Loucy (cell line): ENCODE data around the gene HOXA13.

Experiments
- H2AFZ ChIP-seq: fragments of 200-600 bp; sonication (generic); 2 replicates; pipeline ENCODE4 v1.6.0; 2016; ENCODE audit warnings: antibody characterized with exemption, mild to moderate bottlenecking, low read length, moderate library complexity
- H3F3A ChIP-seq: fragments of 200-600 bp; 2 replicates; pipeline ENCODE4 v1.6.0; 2016; ENCODE audit warnings: antibody characterized with exemption, low read depth, mild to moderate bottlenecking
- H3K27me3 ChIP-seq: fragments of 200-600 bp; sonication (generic); 2 replicates; pipeline ENCODE4 v1.6.1; 2014; ENCODE audit warnings: low read length, mild to moderate bottlenecking; ENCODE audit not compliant: insufficient read depth, poor library complexity, severe bottlenecking
- H3K36me3 ChIP-seq: fragments of 200-600 bp; sonication (generic); 2 replicates; pipeline ENCODE4 v1.6.1; 2016; ENCODE audit warnings: low read length; ENCODE audit not compliant: insufficient read depth
- H3K4me1 ChIP-seq: fragments of 200-600 bp; sonication (generic); 2 replicates; pipeline ENCODE4 v1.5.1; 2014; ENCODE audit warnings: low read length, mild to moderate bottlenecking; ENCODE audit not compliant: insufficient read depth, poor library complexity, severe bottlenecking
- H3K4me2 ChIP-seq: fragments of 200-600 bp; sonication (generic); 2 replicates; pipeline ENCODE4 v1.6.0; 2014; ENCODE audit warnings: antibody characterized with exemption, low read length, low read depth, mild to moderate bottlenecking; ENCODE audit not compliant: poor library complexity, severe bottlenecking
- H3K4me3 ChIP-seq: fragments of 200-600 bp; sonication (generic); 2 replicates; pipeline ENCODE4 v1.5.1; 2014; ENCODE audit warnings: low read length, mild to moderate bottlenecking, mixed read lengths; ENCODE audit not compliant: poor library complexity, severe bottlenecking
- H3K79me2 ChIP-seq: fragments of 200-600 bp; sonication (generic); 2 replicates; pipeline ENCODE4 v1.6.1; 2014; ENCODE audit warnings: low read length; ENCODE audit not compliant: insufficient read depth
- H3K9ac ChIP-seq: fragments of 200-600 bp; sonication (generic); 2 replicates; pipeline ENCODE4 v1.6.0; 2014; ENCODE audit warnings: mild to moderate bottlenecking, low read depth, low read length, moderate library complexity; ENCODE audit not compliant: poor library complexity, severe bottlenecking
- H3K9me2 ChIP-seq: fragments of 200-600 bp; sonication (generic); replicated peaks from 2 replicates; pipeline ENCODE4 v1.6.1; 2016; ENCODE audit warnings: low read depth, low read length, mixed read lengths
- H3K9me3 ChIP-seq: fragments of 200-600 bp; sonication (generic); 2 replicates; pipeline ENCODE4 v1.6.1; 2014; ENCODE audit warnings: mild to moderate bottlenecking, antibody characterized with exemption, low read length, low read depth; ENCODE audit not compliant: insufficient read depth
- H4K20me1 ChIP-seq: fragments of 200-600 bp; sonication (generic); 2 replicates; pipeline ENCODE4 v1.6.0; 2014; ENCODE audit warnings: antibody characterized with exemption, low read length, mild to moderate bottlenecking; ENCODE audit not compliant: insufficient read depth, poor library complexity, severe bottlenecking
- EZH2phosphoT487 ChIP-seq: fragments of 200-600 bp; IDR thresholded peaks from 2 replicates; pipeline ENCODE4 v1.6.1; 2018; ENCODE audit warnings: antibody characterized with exemption, mild to moderate bottlenecking, moderate library complexity, borderline replicate concordance
- TF ChIP-seq, protein P1 (sequence below): fragments of 200-600 bp; sonication (generic); conservative IDR thresholded peaks from 2 replicates; pipeline ENCODE4 v1.5.1; 2014; ENCODE audit warnings: mild to moderate bottlenecking, antibody characterized with exemption, low read length

HOXA13 gene

DNA sequence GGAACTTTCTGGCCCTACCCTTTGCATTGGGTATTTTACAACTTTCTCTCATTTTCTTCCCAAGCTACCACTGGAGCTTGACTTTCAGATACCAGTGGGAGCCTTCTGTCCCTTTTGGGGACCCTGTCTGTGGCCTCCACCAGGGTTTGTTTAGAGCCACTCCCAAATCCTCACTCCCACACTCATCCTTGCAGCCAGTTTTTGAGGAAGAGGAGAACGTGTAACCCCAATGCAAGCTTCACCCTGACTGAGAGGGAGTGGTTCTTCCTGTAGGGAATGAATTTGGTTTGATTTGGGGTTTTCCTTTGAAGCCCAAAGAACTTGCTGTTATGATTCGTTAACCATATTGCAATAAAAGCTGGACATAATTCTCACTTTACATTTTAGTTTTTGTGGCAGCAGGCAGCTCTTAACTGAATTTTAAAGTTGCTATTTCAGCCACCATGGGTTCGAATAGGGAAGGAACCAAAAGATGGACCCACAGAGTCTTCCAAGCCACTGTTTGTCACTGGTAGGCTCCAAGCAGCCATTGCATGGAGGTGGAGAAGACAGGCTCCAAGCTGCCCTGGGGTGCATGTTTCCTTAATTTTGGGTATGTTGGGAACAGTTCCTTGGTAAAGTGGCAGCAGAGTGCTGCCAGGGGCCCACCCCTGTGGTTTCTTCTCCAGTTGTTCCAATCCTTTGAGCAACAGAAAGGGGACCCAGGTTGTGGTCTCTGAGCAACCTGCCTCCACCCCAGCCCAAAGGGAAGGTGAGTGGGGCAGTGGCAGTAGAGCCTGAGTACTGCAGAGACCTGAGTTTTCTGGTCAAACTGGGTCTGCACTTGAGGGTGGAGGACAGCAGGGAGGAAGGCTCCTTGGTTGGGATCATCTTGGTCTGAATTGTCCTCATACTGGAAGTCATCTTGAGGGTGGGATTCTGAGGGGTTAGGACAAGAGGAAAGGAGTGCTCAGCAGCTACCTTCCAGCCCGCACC, 47.8 kb upstream of the HOXA13 start:
- Histone ChIP-seq H3K36me3 (no peaks in the 10 kb centered on the region), H2AFZ (no peak overlapping the region), H3K4me3 (no peak overlapping the region), H3K9me3 (no peaks in the 10 kb centered on the region), H3K27me3 (no peaks in the 10 kb centered on the region), H3K4me1 (no peaks in the 10 kb centered on the region), H3K79me2 (no peaks in the 10 kb centered on the region), H3K9me2 (no peaks in the 10 kb centered on the region), H4K20me1 (no peaks in the 10 kb centered on the region), H3F3A (no peaks in the 10 kb centered on the region), H3K9ac (no peak overlapping the region), H3K4me2 (no peak overlapping the region)
- TF ChIP-seq EZH2phosphoT487: no peak
- TF ChIP-seq, protein P1, sequence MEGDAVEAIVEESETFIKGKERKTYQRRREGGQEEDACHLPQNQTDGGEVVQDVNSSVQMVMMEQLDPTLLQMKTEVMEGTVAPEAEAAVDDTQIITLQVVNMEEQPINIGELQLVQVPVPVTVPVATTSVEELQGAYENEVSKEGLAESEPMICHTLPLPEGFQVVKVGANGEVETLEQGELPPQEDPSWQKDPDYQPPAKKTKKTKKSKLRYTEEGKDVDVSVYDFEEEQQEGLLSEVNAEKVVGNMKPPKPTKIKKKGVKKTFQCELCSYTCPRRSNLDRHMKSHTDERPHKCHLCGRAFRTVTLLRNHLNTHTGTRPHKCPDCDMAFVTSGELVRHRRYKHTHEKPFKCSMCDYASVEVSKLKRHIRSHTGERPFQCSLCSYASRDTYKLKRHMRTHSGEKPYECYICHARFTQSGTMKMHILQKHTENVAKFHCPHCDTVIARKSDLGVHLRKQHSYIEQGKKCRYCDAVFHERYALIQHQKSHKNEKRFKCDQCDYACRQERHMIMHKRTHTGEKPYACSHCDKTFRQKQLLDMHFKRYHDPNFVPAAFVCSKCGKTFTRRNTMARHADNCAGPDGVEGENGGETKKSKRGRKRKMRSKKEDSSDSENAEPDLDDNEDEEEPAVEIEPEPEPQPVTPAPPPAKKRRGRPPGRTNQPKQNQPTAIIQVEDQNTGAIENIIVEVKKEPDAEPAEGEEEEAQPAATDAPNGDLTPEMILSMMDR: no peak

DNA sequence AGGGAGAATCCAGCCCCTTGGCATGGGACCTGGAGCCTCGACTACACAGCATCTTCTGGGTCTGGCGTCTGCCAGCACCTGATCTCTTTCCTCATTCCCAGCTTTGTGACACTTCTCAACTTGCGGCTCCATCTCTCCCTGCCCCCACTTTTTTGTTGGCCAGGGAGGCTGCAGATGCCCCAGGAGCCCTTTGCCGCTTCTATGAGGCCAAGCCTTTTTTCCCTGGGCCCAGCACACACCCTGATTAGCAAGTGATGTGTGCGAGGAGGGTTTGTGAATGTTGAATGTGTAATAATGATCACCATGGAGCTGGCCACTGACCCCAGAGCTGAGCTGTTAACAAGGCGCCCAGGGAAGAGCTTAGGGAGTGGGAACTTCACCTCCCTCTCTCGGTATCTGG, 47.1 kb upstream of the HOXA13 start:
- no peaks in the 10 kb centered on the region for H3K27me3 ChIP-seq
- H3K9me3 ChIP-seq: no peaks in the 10 kb centered on the region
- TF ChIP-seq, protein P1: no peak
- no peak for TF ChIP-seq EZH2phosphoT487

DNA sequence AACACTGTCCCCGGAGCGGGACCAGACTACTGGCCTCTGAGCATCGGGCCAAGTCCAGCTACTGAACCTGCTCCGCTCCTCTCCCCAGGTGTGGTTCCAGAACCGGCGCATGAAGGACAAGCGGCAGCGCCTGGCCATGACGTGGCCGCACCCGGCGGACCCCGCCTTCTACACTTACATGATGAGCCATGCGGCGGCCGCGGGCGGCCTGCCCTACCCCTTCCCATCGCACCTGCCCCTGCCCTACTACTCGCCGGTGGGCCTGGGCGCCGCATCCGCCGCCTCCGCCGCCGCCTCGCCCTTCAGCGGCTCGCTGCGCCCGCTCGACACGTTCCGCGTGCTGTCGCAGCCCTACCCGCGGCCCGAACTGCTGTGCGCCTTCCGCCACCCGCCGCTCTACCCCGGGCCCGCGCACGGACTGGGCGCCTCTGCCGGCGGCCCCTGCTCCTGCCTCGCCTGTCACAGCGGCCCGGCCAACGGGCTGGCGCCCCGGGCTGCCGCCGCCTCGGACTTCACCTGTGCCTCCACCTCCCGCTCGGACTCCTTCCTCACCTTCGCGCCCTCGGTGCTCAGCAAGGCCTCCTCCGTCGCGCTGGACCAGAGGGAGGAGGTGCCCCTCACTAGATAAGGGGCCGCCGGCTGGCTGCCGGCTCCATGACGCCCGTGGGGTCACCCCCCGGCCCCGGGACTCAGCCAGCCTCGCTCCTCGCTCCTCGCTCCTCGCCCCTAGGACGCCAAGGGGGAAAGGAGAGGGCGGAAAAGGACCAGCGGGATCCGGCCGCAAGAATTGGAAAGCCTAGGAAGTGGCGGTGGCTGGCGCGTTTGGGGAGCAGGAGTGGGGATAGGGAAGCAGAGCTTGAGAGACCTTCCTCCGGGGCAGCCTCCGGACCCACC, 46.2 kb upstream of the HOXA13 start:
- Histone ChIP-seq H3K79me2 (no peaks in the 10 kb centered on the region), H3K4me3 (no peak overlapping the region), H2AFZ (no peak overlapping the region), H3K4me1 (no peaks in the 10 kb centered on the region), H3K9me2 (no peaks in the 10 kb centered on the region), H3K9me3 (no peaks in the 10 kb centered on the region), H3K9ac (no peak overlapping the region), H3K27me3 (no peaks in the 10 kb centered on the region), H3F3A (no peaks in the 10 kb centered on the region), H3K36me3 (no peaks in the 10 kb centered on the region), H3K4me2 (no peak overlapping the region), H4K20me1 (no peaks in the 10 kb centered on the region)
- no peak for TF ChIP-seq EZH2phosphoT487
- TF ChIP-seq, protein P1: no peak

More for the DNA sequence above, 47.1 kb upstream of the HOXA13 start:
- Histone ChIP-seq H3K79me2 (no peaks in the 10 kb centered on the region), H3K36me3 (no peaks in the 10 kb centered on the region), H3K9ac (no peak overlapping the region), H2AFZ (no peak overlapping the region), H3K9me2 (no peaks in the 10 kb centered on the region), H4K20me1 (no peaks in the 10 kb centered on the region), H3K4me2 (no peak overlapping the region), H3K4me3 (no peak overlapping the region), H3F3A (no peaks in the 10 kb centered on the region), H3K4me1 (no peaks in the 10 kb centered on the region)
